ENCODE data around the gene STUB1. TPM values are rescaled to one million over a fixed set of nuclear protein-coding genes. Genes with fewer than 3 reads are reported as not detected.

The STUB1 gene
- total and polyA plus RNA-seq, 2 of the 8 experiments (the other 6 are each of a cell fraction or from before 2014, with no cell fraction given): 89.9 to 103 TPM

GRCh38 chr16:732332-732731 is 52.1 kb downstream of the STUB1 start:
- H2BK15ac ChIP-seq (ENCODE audit: low read length): no peak overlapping the region
- no peak overlapping the region for H3K4ac ChIP-seq (replicated peaks; ENCODE audit: insufficient read length, low read depth, low read length)
- H2BK12ac ChIP-seq (ENCODE audit: low read depth, low read length): no peak overlapping the region
- no peak overlapping the region for H2BK5ac ChIP-seq (ENCODE audit: low read depth, low read length)
- ChIA-PET CTCF (ENCODE audit: partially characterized antibody) (interaction anchor here (1.1 to 35.8 kb wide), 6 partner anchors 4 to 439 kb away, joined by 3 to 977 read pairs (median 219); partner anchors contain the start of genes ANTKMT, CCDC78, CHTF18 and CIAO3), POLR2A (ENCODE audit: partially characterized antibody) (interaction anchor here (0.8 to 23.0 kb wide), 5 partner anchors 7 to 69 kb away, joined by 3 to 353 read pairs (median 4); partner anchors contain the start of genes ANTKMT, CCDC78, CIAO3 and HAGHL)
- H4K91ac ChIP-seq (replicated peaks; ENCODE audit: insufficient read length, low read length): no peak overlapping the region
- no peak overlapping the region for H3K27ac ChIP-seq (ENCODE audit: low read depth, low read length)
- TF ChIP-seq SIN3A (conservative IDR thresholded peaks at IDR 0.05 in 1 of 2, IDR thresholded peaks at IDR 0.05 in 1 of 2; ENCODE audit: low read depth in 1 of 2, low read length in 2 of 2): no peak
- TF ChIP-seq ATF2 (IDR thresholded peaks at IDR 0.05; ENCODE audit: low read length): no peak
- TF ChIP-seq PHF8 (conservative IDR thresholded peaks at IDR 0.05; ENCODE audit: low read depth, low read length): no peak
- TF ChIP-seq RFX5 (IDR thresholded peaks at IDR 0.05; ENCODE audit: borderline replicate concordance, low read depth, low read length): no peak
- no peak for TF ChIP-seq CEBPB (IDR thresholded peaks at IDR 0.05; ENCODE audit: low read depth, low read length)
- no peak for TF ChIP-seq JUND (IDR thresholded peaks at IDR 0.05; ENCODE audit: low read length)
- no peak for TF ChIP-seq SP1 (IDR thresholded peaks at IDR 0.05; ENCODE audit: low read depth, low read length)
- no peak for TF ChIP-seq GTF2F1 (IDR thresholded peaks at IDR 0.05; ENCODE audit: borderline replicate concordance, low read depth, low read length)
- TF ChIP-seq TBP (IDR thresholded peaks at IDR 0.05; ENCODE audit: low read depth, low read length): no peak
- no peak for TF ChIP-seq RBBP5 (IDR thresholded peaks at IDR 0.05; ENCODE audit: borderline replicate concordance, low read depth, low read length)
- no peak overlapping the region for H3K14ac ChIP-seq (ENCODE audit: insufficient read length)
- H3K18ac ChIP-seq (ENCODE audit: extremely low read depth, low read length): no peak overlapping the region
- 92% methylated on average over 12 of the region's 12 CpGs; no CpG with 5 or more reads in 1 of the 2 experiments for WGBS, 2 experiments (ENCODE audit: extremely low coverage in 1 of 2, insufficient coverage in 1 of 2, insufficient read length in 1 of 2, insufficient replicate concordance in 2 of 2, low coverage in 1 of 2, low lambda C conversion rate in 2 of 2, missing lambda C conversion rate in 1 of 2)
- DNase-seq (ENCODE audit: low read depth in 1 of 2, low spot score in 2 of 2): no peak
- no peak overlapping the region for H2AFZ ChIP-seq (ENCODE audit: low read length)
- no peak overlapping the region for H2AK5ac ChIP-seq (ENCODE audit: low read depth, low read length)
- H3K79me2 ChIP-seq (ENCODE audit: control insufficient read depth in 1 of 2, insufficient read depth in 2 of 2, low read length in 2 of 2): no peaks in the 10 kb centered on the region
- H3K23ac ChIP-seq (ENCODE audit: insufficient read length): no peak overlapping the region
- H3K4me1 ChIP-seq (replicated peaks in 1 of 4; ENCODE audit: control insufficient read depth in 3 of 4, insufficient read depth in 4 of 4, low read length in 3 of 4): peaks cover 0 to 4% (median under 1%) of the 10 kb centered on the region in 4 experiments; a peak in 4 of 7 replicates
- peaks cover 0 to 3% (median 2%) of the 10 kb centered on the region in 4 experiments; a peak in 2 of 8 replicates for H3K36me3 ChIP-seq (ENCODE audit: control insufficient read depth in 2 of 4, insufficient read depth in 4 of 4, low read length in 3 of 4)
- H3K4me2 ChIP-seq (ENCODE audit: insufficient read depth in 1 of 2, low read depth in 2 of 2, low read length in 2 of 2): no peak overlapping the region
- no peak overlapping the region for H3K4me3 ChIP-seq (ENCODE audit: extremely low read depth in 1 of 4, insufficient read depth in 2 of 4, low read depth in 3 of 4, low read length in 4 of 4)
- peaks cover 12% of the 10 kb centered on the region; the same call in 1 of the 2 replicates for H3K23me2 ChIP-seq (ENCODE audit: low read depth, low read length)
- H3K56ac ChIP-seq (replicated peaks; ENCODE audit: insufficient read length, low read depth, low read length): no peak overlapping the region
- no peaks in the 10 kb centered on the region for H3K9me3 ChIP-seq (ENCODE audit: insufficient read depth in 2 of 2, low read depth in 1 of 2, low read length in 1 of 2)
- no peak overlapping the region for H4K8ac ChIP-seq (ENCODE audit: extremely low read depth, insufficient read depth, low read length)
- no peak overlapping the region for H3K9ac ChIP-seq (replicated peaks in 1 of 4; ENCODE audit: extremely low read depth in 1 of 4, low read depth in 3 of 4, low read length in 3 of 4)
- H4K5ac ChIP-seq (ENCODE audit: insufficient read length, low read depth, low read length): no peak overlapping the region
- H3K27me3 ChIP-seq (replicated peaks in 1 of 4; ENCODE audit: control insufficient read depth in 3 of 4, extremely low read depth in 1 of 4, insufficient read depth in 3 of 4, low read length in 3 of 4): peaks cover 0 to 5% (median 3%) of the 10 kb centered on the region in 4 experiments; a peak in 3 of 7 replicates
- H2BK20ac ChIP-seq (ENCODE audit: low read length): no peak overlapping the region
- no peak for FAIRE-seq
- no peaks in the 10 kb centered on the region for H3K79me1 ChIP-seq (ENCODE audit: low read depth, low read length)
- peaks cover 2 to 11% of the 10 kb centered on the region in 2 experiments for H4K20me1 ChIP-seq (replicated peaks in 1 of 2; ENCODE audit: control insufficient read depth in 1 of 2, insufficient read depth in 2 of 2, low read length in 2 of 2)
- no peak overlapping the region for H2BK120ac ChIP-seq (replicated peaks; ENCODE audit: low read depth, low read length)
